Measurements from ENCODE around the gene C9orf40. TPM values are rescaled to one million over a fixed set of nuclear protein-coding genes. Genes with fewer than 3 reads are reported as not detected.

The C9orf40 gene
- total and polyA plus RNA-seq, 2 donors (not counting 3 experiments of a cell fraction or from before 2014, with no cell fraction given): 2.2 to 7.5 TPM

DNA sequence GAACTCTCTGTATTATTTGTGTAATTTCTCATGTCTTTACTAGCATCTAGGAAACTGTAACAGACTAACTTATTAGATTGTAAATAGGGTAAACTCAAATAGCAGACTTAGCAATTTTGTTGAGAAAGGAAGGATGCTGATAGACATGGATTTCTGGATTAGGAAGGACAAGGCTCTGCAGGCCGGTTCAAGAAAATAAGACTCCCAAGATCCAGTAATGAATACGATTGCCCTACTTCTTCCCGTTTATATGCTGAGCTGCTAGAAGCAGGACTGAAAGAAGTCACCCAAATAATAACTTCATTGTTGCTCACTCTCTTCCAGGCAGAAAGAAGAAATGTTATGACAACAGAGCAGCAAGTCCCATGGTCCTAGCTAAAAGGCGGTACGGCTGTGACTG, 22.8 kb upstream of the C9orf40 start:
- FAIRE-seq (no peak), DNase-seq (ENCODE audit: low read depth, low spot score) (no peak)
- no peak overlapping the region for H3K27ac ChIP-seq (ENCODE audit: insufficient read depth, low read depth, low read length)
- H2AFZ ChIP-seq (ENCODE audit: low read depth, low read length): no peak overlapping the region
- no peaks in the 10 kb centered on the region for H3K36me3 ChIP-seq (ENCODE audit: control insufficient read depth in 2 of 2, extremely low read depth in 1 of 2, insufficient read depth in 2 of 2, low read length in 2 of 2)
- no peaks in the 10 kb centered on the region for H3K9me1 ChIP-seq (replicated peaks; ENCODE audit: control insufficient read depth, extremely low read depth, insufficient read depth, low read length)
- H3K4me2 ChIP-seq (ENCODE audit: insufficient read depth, low read length): no peak overlapping the region
- no peak overlapping the region for H3K9ac ChIP-seq (replicated peaks; ENCODE audit: extremely low read depth, insufficient read depth, low read length)
- dilution Hi-C loops (cut with MboI; ENCODE audit: extremely low pct_ligation_motif_present, low sequenced_read_pairs) (no loop called here), intact Hi-C loops (cut with micrococcal nuclease) (no loop called here)
- H3K79me2 ChIP-seq (ENCODE audit: control insufficient read depth, insufficient read depth, low read length): no peaks in the 10 kb centered on the region
- H3K27me3 ChIP-seq (ENCODE audit: control insufficient read depth in 2 of 2, insufficient read depth in 2 of 2, low read length in 2 of 2): no peaks in the 10 kb centered on the region
- H3K9me3 ChIP-seq (replicated peaks; ENCODE audit: control insufficient read depth, insufficient read depth, low read length): no peaks in the 10 kb centered on the region
- POLR2A ChIA-PET: no interaction called here
- H4K20me1 ChIP-seq (replicated peaks; ENCODE audit: control insufficient read depth, extremely low read depth, insufficient read depth, low read length): no peaks in the 10 kb centered on the region
- no peak for TF ChIP-seq JUN (IDR thresholded peaks at IDR 0.05; ENCODE audit: borderline replicate concordance, insufficient read depth, insufficient read length, low read depth)
- TF ChIP-seq EZH2 (IDR thresholded peaks at IDR 0.05; ENCODE audit: borderline replicate concordance, low read depth, low read length, severe bottlenecking): no peak
- no peak for TF ChIP-seq POLR2AphosphoS5 (IDR thresholded peaks at IDR 0.05; ENCODE audit: insufficient read depth, low read depth, low read length)
- TF ChIP-seq, protein P1, sequence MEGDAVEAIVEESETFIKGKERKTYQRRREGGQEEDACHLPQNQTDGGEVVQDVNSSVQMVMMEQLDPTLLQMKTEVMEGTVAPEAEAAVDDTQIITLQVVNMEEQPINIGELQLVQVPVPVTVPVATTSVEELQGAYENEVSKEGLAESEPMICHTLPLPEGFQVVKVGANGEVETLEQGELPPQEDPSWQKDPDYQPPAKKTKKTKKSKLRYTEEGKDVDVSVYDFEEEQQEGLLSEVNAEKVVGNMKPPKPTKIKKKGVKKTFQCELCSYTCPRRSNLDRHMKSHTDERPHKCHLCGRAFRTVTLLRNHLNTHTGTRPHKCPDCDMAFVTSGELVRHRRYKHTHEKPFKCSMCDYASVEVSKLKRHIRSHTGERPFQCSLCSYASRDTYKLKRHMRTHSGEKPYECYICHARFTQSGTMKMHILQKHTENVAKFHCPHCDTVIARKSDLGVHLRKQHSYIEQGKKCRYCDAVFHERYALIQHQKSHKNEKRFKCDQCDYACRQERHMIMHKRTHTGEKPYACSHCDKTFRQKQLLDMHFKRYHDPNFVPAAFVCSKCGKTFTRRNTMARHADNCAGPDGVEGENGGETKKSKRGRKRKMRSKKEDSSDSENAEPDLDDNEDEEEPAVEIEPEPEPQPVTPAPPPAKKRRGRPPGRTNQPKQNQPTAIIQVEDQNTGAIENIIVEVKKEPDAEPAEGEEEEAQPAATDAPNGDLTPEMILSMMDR (IDR thresholded peaks at IDR 0.05; ENCODE audit: extremely low read depth in 1 of 2, insufficient read depth in 1 of 2, low read depth in 1 of 2, low read length in 2 of 2): no peak
- no peak for TF ChIP-seq GATA2 (IDR thresholded peaks at IDR 0.05; ENCODE audit: insufficient read depth, insufficient read length, low read depth, low read length)
- BruUV-seq (replicated peaks): no TSS peak
- no peak overlapping the region for H3K4me3 ChIP-seq (replicated peaks in 1 of 3; ENCODE audit: insufficient read depth in 1 of 3, low read depth in 1 of 3, low read length in 3 of 3)
- H3K4me1 ChIP-seq (ENCODE audit: control insufficient read depth, extremely low read depth, insufficient read depth, low read length): no peaks in the 10 kb centered on the region
- CTCF ChIA-PET: no interaction called here

DNA sequence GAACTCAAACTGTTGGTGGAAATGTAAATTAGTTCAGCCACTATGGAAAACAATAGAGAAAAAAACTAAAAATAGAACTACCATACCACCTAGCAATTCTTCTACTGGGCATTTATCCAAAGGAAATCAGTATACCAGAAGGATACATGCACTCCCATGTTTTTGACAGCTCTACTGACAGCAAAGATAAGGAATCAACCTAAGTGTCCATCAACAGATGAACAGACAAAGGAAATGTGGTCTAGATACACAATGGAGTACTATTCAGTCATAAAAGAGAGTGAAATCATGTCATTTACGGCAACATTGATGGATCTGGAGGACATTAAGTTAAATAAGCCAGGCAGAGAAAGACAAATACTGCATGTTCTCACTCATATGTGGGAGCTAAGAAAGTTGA, 21.8 kb upstream of the C9orf40 start:
- dilution Hi-C loops (cut with MboI; ENCODE audit: extremely low pct_ligation_motif_present, low sequenced_read_pairs): no loop called here
- H3K36me3 ChIP-seq (ENCODE audit: control insufficient read depth in 2 of 2, extremely low read depth in 1 of 2, insufficient read depth in 2 of 2, low read length in 2 of 2): no peaks in the 10 kb centered on the region
- DNase-seq (ENCODE audit: low read depth, low spot score) (peak; percentile 2), FAIRE-seq (no peak)
- no peaks in the 10 kb centered on the region for H3K4me1 ChIP-seq (ENCODE audit: control insufficient read depth, extremely low read depth, insufficient read depth, low read length)
- no peak overlapping the region for H3K9ac ChIP-seq (replicated peaks; ENCODE audit: extremely low read depth, insufficient read depth, low read length)
- H3K79me2 ChIP-seq (ENCODE audit: control insufficient read depth, insufficient read depth, low read length): no peaks in the 10 kb centered on the region
- no peaks in the 10 kb centered on the region for H3K9me3 ChIP-seq (replicated peaks; ENCODE audit: control insufficient read depth, insufficient read depth, low read length)
- H4K20me1 ChIP-seq (replicated peaks; ENCODE audit: control insufficient read depth, extremely low read depth, insufficient read depth, low read length): no peaks in the 10 kb centered on the region
- POLR2A ChIA-PET: no interaction called here
- intact Hi-C loops (cut with micrococcal nuclease): no loop called here
- H3K9me1 ChIP-seq (replicated peaks; ENCODE audit: control insufficient read depth, extremely low read depth, insufficient read depth, low read length): no peaks in the 10 kb centered on the region
- no peak overlapping the region for H3K4me3 ChIP-seq (replicated peaks in 1 of 3; ENCODE audit: insufficient read depth in 1 of 3, low read depth in 1 of 3, low read length in 3 of 3)
- H3K27me3 ChIP-seq (ENCODE audit: control insufficient read depth in 2 of 2, insufficient read depth in 2 of 2, low read length in 2 of 2): no peaks in the 10 kb centered on the region
- CTCF ChIA-PET: interaction anchor here (1.1 kb wide), 1 partner anchor 52 kb away, joined by 3 read pairs; no protein-coding TSS in a partner anchor
- H3K4me2 ChIP-seq (ENCODE audit: insufficient read depth, low read length): no peak overlapping the region
- H2AFZ ChIP-seq (ENCODE audit: low read depth, low read length): no peak overlapping the region
- TF ChIP-seq POLR2A (IDR thresholded peaks at IDR 0.05; ENCODE audit: low read depth, low read length) (no peak), FOS (IDR thresholded peaks at IDR 0.05; ENCODE audit: borderline replicate concordance, insufficient read depth, low read length) (no peak), POLR2AphosphoS5 (IDR thresholded peaks at IDR 0.05; ENCODE audit: insufficient read depth, low read depth, low read length) (no peak), JUN (IDR thresholded peaks at IDR 0.05; ENCODE audit: borderline replicate concordance, insufficient read depth, insufficient read length, low read depth) (no peak), GATA2 (IDR thresholded peaks at IDR 0.05; ENCODE audit: insufficient read depth, insufficient read length, low read depth, low read length) (no peak)
- TF ChIP-seq, protein P2, sequence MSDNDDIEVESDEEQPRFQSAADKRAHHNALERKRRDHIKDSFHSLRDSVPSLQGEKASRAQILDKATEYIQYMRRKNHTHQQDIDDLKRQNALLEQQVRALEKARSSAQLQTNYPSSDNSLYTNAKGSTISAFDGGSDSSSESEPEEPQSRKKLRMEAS (IDR thresholded peaks at IDR 0.05; ENCODE audit: insufficient read depth, insufficient read length): no peak
- TF ChIP-seq, protein P1 (IDR thresholded peaks at IDR 0.05; ENCODE audit: extremely low read depth in 1 of 2, insufficient read depth in 1 of 2, low read depth in 1 of 2, low read length in 2 of 2): no peak
- BruUV-seq (replicated peaks): no TSS peak
- no peak overlapping the region for H3K27ac ChIP-seq (ENCODE audit: insufficient read depth, low read depth, low read length)

All from endothelial cell of umbilical vein (primary cell).